Type B pancreatic cell (in vitro differentiated cells): ENCODE data around the gene KLF7. TPM values are rescaled to one million over a fixed set of nuclear protein-coding genes. Genes with fewer than 3 reads are reported as not detected.

ENCODE experiments used
- DNase-seq: peaks from one replicate; pipeline ENCODE4 v3.0.0; 2021; ENCODE audit warnings: mixed read lengths; ENCODE audit not compliant: unreplicated experiment; ENCODE audit errors: extremely low spot score
- H3K27ac Mint-ChIP-seq: 2 replicates; pipeline ENCODE4 v1.8.0; 2021; ENCODE audit warnings: mild to moderate bottlenecking, mixed read lengths
- H3K27me3 Mint-ChIP-seq: 2 replicates; pipeline ENCODE4 v1.8.0; 2021; ENCODE audit warnings: mixed read lengths
- H3K36me3 Mint-ChIP-seq: 2 replicates; pipeline ENCODE4 v1.8.0; 2021; ENCODE audit warnings: mixed read lengths
- H3K4me1 Mint-ChIP-seq: one replicate; pipeline ENCODE4 v1.8.0; 2021; ENCODE audit warnings: mixed read lengths; ENCODE audit not compliant: unreplicated experiment
- H3K4me3 Mint-ChIP-seq: 2 replicates; pipeline ENCODE4 v1.8.0; 2021; ENCODE audit warnings: mild to moderate bottlenecking, mixed read lengths
- H3K9me3 Mint-ChIP-seq: 2 replicates; pipeline ENCODE4 v1.8.0; 2021; ENCODE audit warnings: mixed read lengths
- total RNA-seq: library from RNA; stranded (reverse); gene quantifications from 2 replicates; pipeline ENCODE4 v1.2.1, GENCODE V29; 2021; ENCODE audit warnings: low replicate concordance
- TF ChIP-seq, protein P1 (sequence below): fragments of 200-600 bp; sonication (generic); conservative IDR thresholded peaks from 2 replicates; pipeline ENCODE4 v1.5.0; 2021; ENCODE audit warnings: antibody characterized with exemption, mild to moderate bottlenecking

The KLF7 gene
- total RNA-seq, 1 donor from 2014 or later: 20.3 TPM

DNA sequence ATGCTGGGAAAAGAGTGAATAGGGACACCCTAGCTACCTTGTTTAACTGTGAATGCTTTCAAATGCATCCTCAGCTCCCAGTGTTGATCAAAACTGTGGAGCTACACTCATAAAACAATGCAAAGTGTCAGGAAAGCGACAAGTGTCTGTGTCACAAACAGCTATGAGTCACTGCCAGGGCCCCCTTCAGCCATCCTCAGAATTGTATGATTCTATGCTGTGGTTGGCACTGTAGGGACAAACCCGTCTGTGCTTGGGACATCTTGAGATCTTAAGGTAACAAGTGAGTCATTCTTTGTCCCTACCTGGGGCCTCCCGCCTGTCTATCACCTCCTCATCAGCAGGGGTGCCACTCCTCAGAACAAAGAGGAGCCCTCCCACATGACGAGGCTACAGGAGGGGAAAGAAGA, 42.4 kb downstream of the KLF7 start:
- TF ChIP-seq, protein P1, sequence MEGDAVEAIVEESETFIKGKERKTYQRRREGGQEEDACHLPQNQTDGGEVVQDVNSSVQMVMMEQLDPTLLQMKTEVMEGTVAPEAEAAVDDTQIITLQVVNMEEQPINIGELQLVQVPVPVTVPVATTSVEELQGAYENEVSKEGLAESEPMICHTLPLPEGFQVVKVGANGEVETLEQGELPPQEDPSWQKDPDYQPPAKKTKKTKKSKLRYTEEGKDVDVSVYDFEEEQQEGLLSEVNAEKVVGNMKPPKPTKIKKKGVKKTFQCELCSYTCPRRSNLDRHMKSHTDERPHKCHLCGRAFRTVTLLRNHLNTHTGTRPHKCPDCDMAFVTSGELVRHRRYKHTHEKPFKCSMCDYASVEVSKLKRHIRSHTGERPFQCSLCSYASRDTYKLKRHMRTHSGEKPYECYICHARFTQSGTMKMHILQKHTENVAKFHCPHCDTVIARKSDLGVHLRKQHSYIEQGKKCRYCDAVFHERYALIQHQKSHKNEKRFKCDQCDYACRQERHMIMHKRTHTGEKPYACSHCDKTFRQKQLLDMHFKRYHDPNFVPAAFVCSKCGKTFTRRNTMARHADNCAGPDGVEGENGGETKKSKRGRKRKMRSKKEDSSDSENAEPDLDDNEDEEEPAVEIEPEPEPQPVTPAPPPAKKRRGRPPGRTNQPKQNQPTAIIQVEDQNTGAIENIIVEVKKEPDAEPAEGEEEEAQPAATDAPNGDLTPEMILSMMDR: no peak
- no peak for DNase-seq
- Mint-ChIP-seq H3K4me3 (no peak overlapping the region), H3K27ac (no peak overlapping the region), H3K36me3 (peaks cover 35% of the 10 kb centered on the region), H3K27me3 (no peaks in the 10 kb centered on the region), H3K9me3 (no peaks in the 10 kb centered on the region), H3K4me1 (peaks cover 21% of the 10 kb centered on the region)

DNA sequence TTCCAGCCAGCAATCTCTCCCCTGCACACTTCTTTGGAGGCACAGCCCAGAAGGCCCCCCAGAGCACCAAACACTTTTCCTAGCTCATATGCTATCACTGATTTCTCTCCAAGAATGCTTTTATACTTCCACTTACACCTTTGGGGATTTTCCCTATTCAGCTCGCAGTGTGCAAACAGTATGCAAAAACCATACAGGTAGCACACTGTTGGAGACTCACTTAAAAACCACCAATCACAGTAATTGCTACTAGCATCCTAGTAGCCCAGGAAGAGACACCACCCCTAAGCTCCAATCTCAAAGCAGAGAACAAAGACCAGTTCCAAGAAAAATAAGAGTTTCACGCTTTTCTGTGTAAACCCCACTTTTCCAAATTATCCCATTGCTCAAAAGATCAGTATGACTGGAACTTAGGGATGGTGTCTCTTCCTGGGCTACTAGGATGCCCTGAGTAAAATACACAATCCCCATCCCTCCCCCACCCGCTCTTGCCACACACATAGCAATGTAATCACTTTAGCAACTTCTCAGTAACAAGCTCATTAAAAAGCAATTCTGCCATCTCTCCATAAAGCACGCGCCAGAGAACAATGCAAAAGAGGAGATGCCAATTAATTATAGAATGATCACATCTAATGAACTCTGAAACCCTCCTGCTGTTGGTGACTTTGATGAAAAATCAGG, 43.0 kb downstream of the KLF7 start:
- no peak overlapping the region for H3K4me3 Mint-ChIP-seq
- peaks cover 21% of the 10 kb centered on the region for H3K4me1 Mint-ChIP-seq

DNA sequence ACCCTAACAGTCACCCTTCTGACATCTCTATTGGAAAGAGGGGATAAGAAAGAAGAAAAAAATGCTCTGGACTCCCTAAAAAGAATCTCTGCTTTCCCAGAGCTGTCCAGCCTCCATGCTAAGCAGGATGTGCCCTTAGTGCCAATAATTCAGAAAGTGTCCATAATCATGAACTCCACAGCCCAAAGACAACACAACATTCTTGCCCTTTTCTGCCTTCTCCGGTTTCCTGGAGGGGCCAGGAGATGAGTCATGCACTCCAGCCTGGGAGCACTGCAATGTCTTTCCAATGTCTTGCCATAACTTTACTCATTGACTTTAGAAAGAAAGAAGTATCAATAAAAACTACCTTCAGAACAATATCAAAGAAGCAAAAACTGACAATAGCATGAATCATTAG, 44.0 kb downstream of the KLF7 start:
- Mint-ChIP-seq H3K4me1 (peaks cover 17% of the 10 kb centered on the region), H3K27ac (no peak overlapping the region)

More for the DNA sequence above, 43.0 kb downstream of the KLF7 start:
- no peaks in the 10 kb centered on the region for H3K9me3 Mint-ChIP-seq
- no peak for DNase-seq
- H3K27ac Mint-ChIP-seq: no peak overlapping the region
- TF ChIP-seq, protein P1: no peak
- peaks cover 33% of the 10 kb centered on the region for H3K36me3 Mint-ChIP-seq
- no peaks in the 10 kb centered on the region for H3K27me3 Mint-ChIP-seq

DNA sequence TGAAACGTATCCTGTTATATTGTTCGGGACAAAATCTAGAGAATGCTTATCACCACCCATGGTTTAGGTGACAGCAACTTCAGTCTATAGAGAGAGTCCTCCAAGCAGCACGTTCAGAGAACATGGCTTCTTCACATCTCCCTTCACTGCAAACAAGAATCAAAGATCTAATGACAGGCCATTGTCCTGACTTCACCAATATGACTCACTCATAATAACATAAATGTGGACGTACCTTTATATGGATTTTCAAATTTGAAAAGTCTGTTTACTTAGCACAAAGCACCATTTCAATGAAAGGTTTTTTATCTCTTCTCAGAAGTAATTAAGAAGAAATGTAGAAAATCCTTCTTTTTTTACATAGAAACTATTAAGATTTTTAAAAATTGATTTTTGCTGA, 46.7 kb downstream of the KLF7 start:
- Mint-ChIP-seq H3K27me3 (no peaks in the 10 kb centered on the region), H3K27ac (no peak overlapping the region), H3K4me3 (no peak overlapping the region), H3K9me3 (no peaks in the 10 kb centered on the region), H3K36me3 (peaks cover 22% of the 10 kb centered on the region), H3K4me1 (peaks cover 18% of the 10 kb centered on the region)
- TF ChIP-seq, protein P1: no peak
- no peak for DNase-seq

More for the DNA sequence above, 44.0 kb downstream of the KLF7 start:
- no peaks in the 10 kb centered on the region for H3K9me3 Mint-ChIP-seq
- DNase-seq: no peak
- H3K36me3 Mint-ChIP-seq: peaks cover 28% of the 10 kb centered on the region
- no peaks in the 10 kb centered on the region for H3K27me3 Mint-ChIP-seq
- TF ChIP-seq, protein P1: no peak
- H3K4me3 Mint-ChIP-seq: no peak overlapping the region

DNA sequence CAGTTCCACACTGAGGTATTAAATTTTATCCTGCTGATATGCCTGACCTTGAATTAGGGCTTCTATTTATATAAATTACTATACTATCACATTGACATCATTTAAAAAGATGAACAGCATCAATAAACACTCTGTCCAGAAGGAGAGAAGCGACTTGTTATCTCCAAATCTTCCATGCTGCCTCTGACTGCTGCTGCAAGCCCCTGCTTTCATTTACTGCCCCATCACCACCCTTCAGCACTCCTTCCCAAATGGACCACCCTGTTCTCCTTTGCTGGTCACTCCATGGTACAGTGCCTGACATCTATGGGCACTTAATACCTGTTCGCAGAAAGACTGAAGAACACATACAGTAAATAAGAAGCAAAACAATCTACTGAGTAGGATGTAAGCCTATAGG, 48.1 kb downstream of the KLF7 start:
- Mint-ChIP-seq H3K9me3 (no peaks in the 10 kb centered on the region), H3K36me3 (peaks cover 16% of the 10 kb centered on the region), H3K27me3 (no peaks in the 10 kb centered on the region), H3K27ac (no peak overlapping the region), H3K4me3 (no peak overlapping the region), H3K4me1 (peaks cover 14% of the 10 kb centered on the region)
- TF ChIP-seq, protein P1: no peak
- DNase-seq: no peak
